Endothelial cell of umbilical vein (primary cell): ENCODE measurements around the gene ANGPTL1.

Source experiments
- POLR2A ChIP-seq: IDR thresholded peaks from 2 replicates; pipeline ENCODE4 v1.6.1; 2012; ENCODE audit warnings: low read depth, mild to moderate bottlenecking, control low read depth, low read length
- TF ChIP-seq, protein P1 (sequence below), 2 donors: IDR thresholded peaks; 1 replicate in 1 of 2; 2 replicates in 1 of 2; pipeline ENCODE4 v1.5.1; 2011; ENCODE audit warnings: low read length in 2 of 2, mild to moderate bottlenecking in 2 of 2, moderate library complexity in 2 of 2, control low read depth in 1 of 2, inconsistent platforms in 1 of 2, low read depth in 1 of 2; ENCODE audit not compliant: insufficient read depth in 1 of 2; ENCODE audit errors: extremely low read depth in 1 of 2

GRCh38 chr1:178910023-178910422, 39.1 kb upstream of the ANGPTL1 start:
- TF ChIP-seq, protein P1, sequence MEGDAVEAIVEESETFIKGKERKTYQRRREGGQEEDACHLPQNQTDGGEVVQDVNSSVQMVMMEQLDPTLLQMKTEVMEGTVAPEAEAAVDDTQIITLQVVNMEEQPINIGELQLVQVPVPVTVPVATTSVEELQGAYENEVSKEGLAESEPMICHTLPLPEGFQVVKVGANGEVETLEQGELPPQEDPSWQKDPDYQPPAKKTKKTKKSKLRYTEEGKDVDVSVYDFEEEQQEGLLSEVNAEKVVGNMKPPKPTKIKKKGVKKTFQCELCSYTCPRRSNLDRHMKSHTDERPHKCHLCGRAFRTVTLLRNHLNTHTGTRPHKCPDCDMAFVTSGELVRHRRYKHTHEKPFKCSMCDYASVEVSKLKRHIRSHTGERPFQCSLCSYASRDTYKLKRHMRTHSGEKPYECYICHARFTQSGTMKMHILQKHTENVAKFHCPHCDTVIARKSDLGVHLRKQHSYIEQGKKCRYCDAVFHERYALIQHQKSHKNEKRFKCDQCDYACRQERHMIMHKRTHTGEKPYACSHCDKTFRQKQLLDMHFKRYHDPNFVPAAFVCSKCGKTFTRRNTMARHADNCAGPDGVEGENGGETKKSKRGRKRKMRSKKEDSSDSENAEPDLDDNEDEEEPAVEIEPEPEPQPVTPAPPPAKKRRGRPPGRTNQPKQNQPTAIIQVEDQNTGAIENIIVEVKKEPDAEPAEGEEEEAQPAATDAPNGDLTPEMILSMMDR (IDR thresholded peaks at IDR 0.05; ENCODE audit: extremely low read depth in 1 of 2, insufficient read depth in 1 of 2, low read depth in 1 of 2, low read length in 2 of 2), result no peak
- no peak for TF ChIP-seq POLR2A
